GM12878 (cell line): ENCODE measurements around the gene S100P.

ENCODE experiments used
- HDGF ChIP-seq: fragments of 450-650 bp; IDR thresholded peaks from 2 replicates; pipeline ENCODE4 v1.6.1; 2016; ENCODE audit warnings: antibody characterized with exemption
- POLR2A ChIP-seq: IDR thresholded peaks from 2 replicates; pipeline ENCODE4 v1.6.1; 2011; ENCODE audit warnings: low read depth, mild to moderate bottlenecking, low read length

GRCh38 chr4:6649216-6649615, 44.5 kb upstream of the S100P start:
- TF ChIP-seq POLR2A (no peak), HDGF (no peak)
